GM18526 (cell line): ENCODE results near the gene IRF9.
A peak's percentile ranks its signal among the peaks of the same experiment; 100 is the strongest.

ENCODE experiments used
- POLR2A ChIP-seq: IDR thresholded peaks from 3 replicates; pipeline ENCODE4 v1.6.1; 2011; ENCODE audit not compliant: insufficient read length; ENCODE audit errors: extremely low read depth

IRF9 gene, protein sequence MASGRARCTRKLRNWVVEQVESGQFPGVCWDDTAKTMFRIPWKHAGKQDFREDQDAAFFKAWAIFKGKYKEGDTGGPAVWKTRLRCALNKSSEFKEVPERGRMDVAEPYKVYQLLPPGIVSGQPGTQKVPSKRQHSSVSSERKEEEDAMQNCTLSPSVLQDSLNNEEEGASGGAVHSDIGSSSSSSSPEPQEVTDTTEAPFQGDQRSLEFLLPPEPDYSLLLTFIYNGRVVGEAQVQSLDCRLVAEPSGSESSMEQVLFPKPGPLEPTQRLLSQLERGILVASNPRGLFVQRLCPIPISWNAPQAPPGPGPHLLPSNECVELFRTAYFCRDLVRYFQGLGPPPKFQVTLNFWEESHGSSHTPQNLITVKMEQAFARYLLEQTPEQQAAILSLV

DNA sequence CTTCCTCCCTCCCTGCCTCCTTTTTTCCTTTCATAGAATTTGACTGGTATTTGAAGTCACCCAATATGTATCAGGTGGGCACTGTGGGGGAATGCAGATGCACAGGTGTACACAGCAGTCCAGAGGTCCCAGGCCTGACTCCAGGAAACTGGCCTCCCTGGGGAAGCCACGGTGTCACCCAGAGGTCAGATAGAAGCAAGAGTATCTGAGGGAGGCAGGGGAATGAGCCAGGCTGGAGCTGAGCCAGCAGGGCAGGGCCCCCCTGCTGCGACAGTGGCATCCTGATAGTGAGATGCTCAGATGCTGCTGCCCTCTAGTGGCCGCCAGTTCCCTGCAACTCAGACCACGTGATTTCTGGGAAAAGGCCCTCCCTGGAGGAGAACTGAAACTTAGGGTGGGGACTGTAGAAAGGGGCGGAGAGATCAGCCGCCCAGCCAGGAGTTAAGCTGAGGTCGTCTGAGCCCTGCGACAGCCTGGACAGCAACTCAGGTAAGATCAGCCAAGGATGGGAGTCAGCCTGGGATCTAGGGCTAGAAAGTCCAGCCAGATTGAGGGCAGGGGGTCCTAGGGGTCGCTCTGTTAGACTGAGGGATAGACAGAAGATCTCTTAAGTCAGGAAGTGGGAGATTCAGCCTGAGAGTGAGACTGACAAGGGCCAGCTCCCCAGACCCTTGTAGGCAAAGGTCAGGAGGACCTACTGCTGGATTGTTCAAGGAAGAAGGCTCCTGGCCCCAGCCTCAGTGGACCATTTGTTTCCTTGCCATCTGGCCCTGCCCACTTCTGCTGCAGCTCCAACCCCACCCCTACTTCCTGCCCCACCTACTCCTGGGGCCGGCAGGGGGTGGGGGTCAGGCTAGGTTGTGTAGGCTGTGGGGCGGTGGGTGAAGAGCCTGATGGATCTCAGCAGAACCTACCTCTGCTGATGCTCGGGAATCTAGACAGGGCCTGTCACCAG is at the start of gene IRF9:
IRF9 (plus strand) TSS at position 416 of the 955 bp plus-strand sequence. CDS start 880 bp downstream, outside the sequence.
- TF ChIP-seq POLR2A: peak; percentile 86

DNA sequence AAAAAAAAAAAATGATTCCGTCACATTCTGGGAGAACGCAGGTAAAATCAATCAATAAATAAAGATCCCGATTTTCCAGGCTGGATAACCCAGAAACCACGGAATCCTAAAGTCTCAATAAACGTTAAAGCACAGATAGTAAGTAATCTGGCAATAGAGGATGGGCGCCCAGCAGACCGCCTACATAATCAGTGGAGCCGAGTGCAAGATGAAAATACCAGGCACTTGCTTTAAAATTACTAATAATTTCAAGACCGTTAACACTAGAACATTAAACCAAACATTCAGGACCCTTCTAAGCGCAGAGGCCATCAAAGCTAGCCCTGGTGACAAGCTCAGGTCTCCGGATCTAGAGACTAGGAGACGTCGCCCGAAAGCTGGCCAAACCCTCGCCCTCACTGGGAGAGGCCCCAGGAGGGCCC is 47.7 kb upstream of the IRF9 start:
- no peak for TF ChIP-seq POLR2A

DNA sequence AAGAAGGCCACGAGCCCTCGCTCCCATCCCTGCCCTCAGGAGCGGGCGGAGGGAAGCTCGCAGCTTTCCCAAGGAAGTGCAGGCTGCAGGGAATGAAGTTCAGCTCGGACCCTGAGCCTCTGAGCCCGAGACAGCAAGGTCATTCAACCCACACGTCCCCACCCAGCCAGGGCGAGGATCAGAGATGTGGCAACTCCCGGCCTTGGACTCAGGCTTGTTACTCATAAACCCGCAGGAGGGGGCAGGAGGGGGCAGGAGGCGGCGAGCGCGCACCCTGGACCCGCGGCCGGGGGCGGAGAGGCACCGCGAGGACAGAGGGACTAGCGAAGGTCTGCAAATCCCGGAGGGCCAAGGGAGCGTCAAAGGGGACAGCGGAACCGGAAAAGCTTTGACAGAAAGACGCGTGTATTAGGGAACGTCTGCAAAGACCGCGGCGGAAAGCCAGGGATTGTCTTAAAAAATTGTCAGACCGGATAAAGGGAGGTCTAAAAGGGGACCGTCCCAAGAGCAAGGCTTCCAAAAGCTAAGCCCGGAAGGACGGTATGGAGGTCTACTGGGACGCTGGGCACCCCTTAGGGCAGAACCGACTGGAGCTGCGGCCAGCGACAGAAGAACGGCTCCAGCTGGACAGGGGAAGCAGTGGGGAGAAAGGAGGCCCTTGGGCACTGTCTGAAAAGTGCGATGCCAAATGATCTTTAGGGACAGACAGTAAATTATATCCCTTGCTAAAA is 47.1 kb upstream of the IRF9 start:
- peak; percentile 85 for TF ChIP-seq POLR2A

- peak; percentile 9 for TF ChIP-seq POLR2A
Measured at GRCh38 chr14:24114532-24115421, 46.3 kb upstream of the IRF9 start, which contains the start of the genes DCAF11 and NRL. Gene DCAF11, plus strand, starts transcription at chr14:24114777. Its CDS starts 818 bp downstream, at chr14:24115595. Gene NRL, minus strand, starts transcription at chr14:24114949. Its CDS starts 32,101 bp downstream, at chr14:24082848.

- no peak for TF ChIP-seq POLR2A
Measured at GRCh38 chr14:24115422-24116127, 45.5 kb upstream of the IRF9 start.

GRCh38 chr14:24116128-24116814 is 44.8 kb upstream of the IRF9 start:
- TF ChIP-seq POLR2A: no peak

DNA sequence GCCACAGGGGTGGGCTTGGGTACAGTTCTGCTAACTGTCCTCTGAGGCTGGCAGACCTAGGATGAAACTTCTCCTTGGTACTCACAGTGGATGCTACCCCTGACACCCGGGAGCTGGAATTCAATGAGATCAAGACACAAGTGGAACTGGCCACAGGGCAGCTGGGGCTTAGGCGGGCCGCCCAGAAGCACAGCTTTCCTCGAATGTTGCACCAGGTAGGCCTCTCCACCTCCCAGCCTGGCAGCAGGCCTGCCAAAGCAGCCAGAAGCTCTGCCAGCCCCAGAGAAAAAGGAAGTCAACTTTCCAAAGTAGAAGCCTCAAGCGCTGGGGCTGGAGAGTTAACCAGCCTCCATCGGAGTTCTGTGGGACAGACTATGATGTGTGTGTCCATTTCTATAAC is 43.9 kb upstream of the IRF9 start:
- TF ChIP-seq POLR2A: no peak

DNA sequence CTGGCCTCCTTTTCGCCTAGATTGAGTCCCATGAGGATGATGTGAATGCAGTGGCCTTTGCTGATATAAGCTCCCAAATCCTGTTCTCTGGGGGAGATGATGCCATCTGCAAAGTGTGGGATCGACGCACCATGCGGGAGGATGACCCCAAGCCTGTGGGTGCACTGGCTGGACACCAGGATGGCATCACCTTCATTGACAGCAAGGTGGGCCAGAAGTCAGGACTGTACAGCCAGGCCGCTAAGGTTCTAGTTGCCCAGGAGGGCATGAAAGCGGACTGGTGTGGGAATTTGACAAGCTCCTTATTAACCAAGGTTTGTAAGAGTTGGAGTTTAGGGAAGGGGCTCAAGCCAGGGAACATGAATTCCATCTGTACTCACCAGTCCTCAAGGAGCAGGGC is 41.4 kb upstream of the IRF9 start:
- TF ChIP-seq POLR2A: no peak

GRCh38 chr14:24121210-24121609 is 39.9 kb upstream of the IRF9 start:
- no peak for TF ChIP-seq POLR2A

GRCh38 chr14:24122416-24122815 is 38.6 kb upstream of the IRF9 start:
- TF ChIP-seq POLR2A: no peak

DNA sequence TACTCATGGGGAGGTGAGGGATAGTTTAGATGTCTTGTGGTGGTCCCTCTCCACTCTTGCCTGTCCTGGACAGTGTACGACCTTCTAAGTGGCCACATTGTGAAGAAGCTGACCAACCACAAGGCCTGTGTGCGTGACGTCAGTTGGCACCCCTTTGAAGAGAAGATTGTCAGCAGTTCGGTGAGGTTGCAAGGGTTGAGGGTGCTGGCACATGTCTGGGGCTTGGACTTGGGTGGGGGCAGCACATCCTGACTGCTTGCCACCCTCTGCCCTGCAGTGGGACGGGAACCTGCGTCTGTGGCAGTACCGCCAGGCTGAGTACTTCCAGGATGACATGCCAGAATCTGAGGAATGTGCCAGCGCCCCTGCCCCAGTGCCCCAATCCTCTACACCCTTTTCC is 38.2 kb upstream of the IRF9 start:
- no peak for TF ChIP-seq POLR2A

GRCh38 chr14:24123424-24124417 is 37.3 kb upstream of the IRF9 start:
- TF ChIP-seq POLR2A: no peak
